ENCODE data around the gene LGALS7.
"Not testable (repeated sequence)": the region's sequence is repeated elsewhere in the genome, so short reads cannot be mapped to it uniquely, and the experiment has no call there.

The LGALS7 gene
- 0 reads per million in 2 donors for total RNA-seq

GRCh38 chr19:38773469-38774177, at the start of gene LGALS7:
LGALS7 (minus strand) TSS chr19:38773517; CDS start chr19:38773492, 25 bp downstream.
- no peak for DNase-seq

GRCh38 chr19:38821230-38821825, 48.0 kb upstream of the LGALS7 start:
- DNase-seq, result not testable (repeated sequence)

- no peak for DNase-seq
Observed at GRCh38 chr19:38819231-38819920, 46.1 kb upstream of the LGALS7 start.

- DNase-seq, result no peak
Observed at GRCh38 chr19:38817081-38817480, 43.8 kb upstream of the LGALS7 start.

GRCh38 chr19:38816131-38816750, 42.9 kb upstream of the LGALS7 start:
- no peak for DNase-seq

- no peak for DNase-seq
Observed at GRCh38 chr19:38815059-38816001, 42.0 kb upstream of the LGALS7 start.

GRCh38 chr19:38813932-38814331, 40.6 kb upstream of the LGALS7 start:
- DNase-seq, result not testable (repeated sequence)

GRCh38 chr19:38813323-38813722, 40.0 kb upstream of the LGALS7 start:
- DNase-seq, result no peak

GRCh38 chr19:38812841-38813320, 39.6 kb upstream of the LGALS7 start, which contains the start of gene LGALS4:
LGALS4 (minus strand) TSS chr19:38812945; CDS start chr19:38812886, 59 bp downstream.
- no peak for DNase-seq

- DNase-seq, result no peak
Observed at GRCh38 chr19:38812009-38812840, 38.9 kb upstream of the LGALS7 start.

- DNase-seq, result no peak
Observed at GRCh38 chr19:38809592-38810252, 36.4 kb upstream of the LGALS7 start.

- DNase-seq, result no peak
Observed at GRCh38 chr19:38808741-38809140, 35.4 kb upstream of the LGALS7 start.

GRCh38 chr19:38807374-38808098, 34.2 kb upstream of the LGALS7 start:
- not testable (repeated sequence) for DNase-seq

GRCh38 chr19:38806371-38806770, 33.1 kb upstream of the LGALS7 start:
- DNase-seq, result no peak

- no peak for DNase-seq
Observed at GRCh38 chr19:38805180-38805579, 31.9 kb upstream of the LGALS7 start.

- no peak for DNase-seq
Observed at GRCh38 chr19:38803543-38803942, 30.2 kb upstream of the LGALS7 start.

GRCh38 chr19:38801359-38802095, 28.2 kb upstream of the LGALS7 start:
- no peak for DNase-seq

- no peak for DNase-seq
Observed at GRCh38 chr19:38800577-38801347, 27.4 kb upstream of the LGALS7 start.

Data from T-helper 2 cell (primary cell).